NCI-H1105 treated with DMSO at 0.1 percent for 48 hours (cell line): ENCODE results near the gene PLAU.
A peak's percentile ranks its signal among the peaks of the same experiment; 100 is the strongest.

Source experiments
- DNase-seq: peaks from one replicate; lab custom pipeline; 2025; lab: John Stamatoyannopoulos, UW

Gene PLAU

GRCh38 chr10:73910764-73911552 is at the start of gene PLAU:
Gene PLAU, plus strand, starts transcription at chr10:73911132. Its CDS starts 424 bp downstream, at chr10:73911556.
- peak; percentile 20 for DNase-seq

GRCh38 chr10:73862011-73862410 is 48.9 kb upstream of the PLAU start:
- no peak for DNase-seq

GRCh38 chr10:73863039-73863817 is 47.7 kb upstream of the PLAU start:
- DNase-seq: no peak

- DNase-seq: no peak
Observed at GRCh38 chr10:73864229-73864628, 46.7 kb upstream of the PLAU start.

GRCh38 chr10:73865107-73865458 is 45.8 kb upstream of the PLAU start:
- DNase-seq: no peak

- DNase-seq: no peak
Observed at GRCh38 chr10:73865459-73866442, 45.2 kb upstream of the PLAU start.

GRCh38 chr10:73866621-73867020 is 44.3 kb upstream of the PLAU start:
- no peak for DNase-seq

GRCh38 chr10:73867126-73867807 is 43.7 kb upstream of the PLAU start:
- DNase-seq: no peak

- no peak for DNase-seq
Observed at GRCh38 chr10:73867871-73868631, 42.9 kb upstream of the PLAU start.

GRCh38 chr10:73868655-73869195 is 42.2 kb upstream of the PLAU start:
- no peak for DNase-seq

- no peak for DNase-seq
Observed at GRCh38 chr10:73871295-73872189, 39.4 kb upstream of the PLAU start.

- no peak for DNase-seq
Observed at GRCh38 chr10:73872190-73872710, 38.7 kb upstream of the PLAU start.

GRCh38 chr10:73873142-73873837 is 37.6 kb upstream of the PLAU start:
- DNase-seq: no peak

GRCh38 chr10:73873838-73874215 is 37.1 kb upstream of the PLAU start:
- DNase-seq: no peak

- peak; percentile 17 for DNase-seq
Observed at GRCh38 chr10:73874267-73875138, 36.4 kb upstream of the PLAU start, which contains the start of gene CAMK2G. Gene CAMK2G, minus strand, starts transcription at chr10:73874555. Its CDS starts 94 bp downstream, at chr10:73874461.

- DNase-seq: no peak
Observed at GRCh38 chr10:73875139-73875475, 35.8 kb upstream of the PLAU start.

- no peak for DNase-seq
Observed at GRCh38 chr10:73876157-73876556, 34.8 kb upstream of the PLAU start.

- no peak for DNase-seq
Observed at GRCh38 chr10:73876566-73876965, 34.4 kb upstream of the PLAU start.
